ENCODE data around the gene LIF.

LIF gene

DNA sequence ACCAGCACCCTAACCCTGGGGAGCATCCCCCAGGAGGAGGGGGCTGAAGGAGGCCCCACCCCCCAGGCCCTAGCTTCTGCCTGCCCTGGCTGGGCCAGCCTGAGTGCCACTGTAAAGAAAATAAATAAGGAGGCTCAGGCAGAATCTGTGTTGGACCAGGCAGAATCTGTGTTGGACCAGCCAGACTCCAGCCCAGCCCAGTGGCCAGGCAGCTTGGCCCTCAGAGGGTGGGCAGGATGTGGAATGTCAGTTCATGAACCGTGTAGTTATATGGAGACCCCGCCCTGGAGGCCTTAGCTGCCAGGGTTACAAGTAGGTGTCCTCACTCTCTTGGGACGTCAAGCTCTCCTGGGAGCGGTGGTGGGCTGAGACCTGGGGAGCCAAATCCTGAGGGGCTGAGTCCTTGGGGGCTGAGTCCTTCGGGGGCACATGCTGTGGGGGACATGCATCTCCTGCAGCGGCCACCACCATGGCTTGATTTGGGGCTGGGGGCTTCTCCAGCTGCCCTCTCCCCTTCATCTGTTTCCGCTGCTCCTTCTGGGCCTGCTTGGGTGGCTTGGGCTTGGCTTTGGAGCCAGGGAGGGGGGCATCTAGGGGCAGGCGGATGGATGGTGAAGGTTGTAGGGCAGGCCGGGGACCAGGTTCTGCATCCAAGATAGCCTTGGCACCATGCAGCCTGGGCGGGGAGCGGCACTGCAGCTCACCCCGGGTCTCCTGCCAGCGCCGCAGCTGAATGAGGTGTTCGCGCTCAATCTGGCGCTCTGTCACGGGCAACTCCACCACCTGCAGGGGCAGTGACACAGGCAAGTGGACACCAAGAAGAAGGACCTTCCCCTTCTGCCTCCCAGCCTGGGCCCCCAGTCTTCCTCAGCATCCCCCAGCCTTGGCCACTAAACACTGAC is 45.8 kb upstream of the LIF start:
- TF ChIP-seq, protein P1, sequence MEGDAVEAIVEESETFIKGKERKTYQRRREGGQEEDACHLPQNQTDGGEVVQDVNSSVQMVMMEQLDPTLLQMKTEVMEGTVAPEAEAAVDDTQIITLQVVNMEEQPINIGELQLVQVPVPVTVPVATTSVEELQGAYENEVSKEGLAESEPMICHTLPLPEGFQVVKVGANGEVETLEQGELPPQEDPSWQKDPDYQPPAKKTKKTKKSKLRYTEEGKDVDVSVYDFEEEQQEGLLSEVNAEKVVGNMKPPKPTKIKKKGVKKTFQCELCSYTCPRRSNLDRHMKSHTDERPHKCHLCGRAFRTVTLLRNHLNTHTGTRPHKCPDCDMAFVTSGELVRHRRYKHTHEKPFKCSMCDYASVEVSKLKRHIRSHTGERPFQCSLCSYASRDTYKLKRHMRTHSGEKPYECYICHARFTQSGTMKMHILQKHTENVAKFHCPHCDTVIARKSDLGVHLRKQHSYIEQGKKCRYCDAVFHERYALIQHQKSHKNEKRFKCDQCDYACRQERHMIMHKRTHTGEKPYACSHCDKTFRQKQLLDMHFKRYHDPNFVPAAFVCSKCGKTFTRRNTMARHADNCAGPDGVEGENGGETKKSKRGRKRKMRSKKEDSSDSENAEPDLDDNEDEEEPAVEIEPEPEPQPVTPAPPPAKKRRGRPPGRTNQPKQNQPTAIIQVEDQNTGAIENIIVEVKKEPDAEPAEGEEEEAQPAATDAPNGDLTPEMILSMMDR (IDR thresholded peaks at IDR 0.05; ENCODE audit: insufficient read depth, low read depth, low read length, missing control alignments): no peak
- DNase-seq (ENCODE audit: low read depth): no peak

DNA sequence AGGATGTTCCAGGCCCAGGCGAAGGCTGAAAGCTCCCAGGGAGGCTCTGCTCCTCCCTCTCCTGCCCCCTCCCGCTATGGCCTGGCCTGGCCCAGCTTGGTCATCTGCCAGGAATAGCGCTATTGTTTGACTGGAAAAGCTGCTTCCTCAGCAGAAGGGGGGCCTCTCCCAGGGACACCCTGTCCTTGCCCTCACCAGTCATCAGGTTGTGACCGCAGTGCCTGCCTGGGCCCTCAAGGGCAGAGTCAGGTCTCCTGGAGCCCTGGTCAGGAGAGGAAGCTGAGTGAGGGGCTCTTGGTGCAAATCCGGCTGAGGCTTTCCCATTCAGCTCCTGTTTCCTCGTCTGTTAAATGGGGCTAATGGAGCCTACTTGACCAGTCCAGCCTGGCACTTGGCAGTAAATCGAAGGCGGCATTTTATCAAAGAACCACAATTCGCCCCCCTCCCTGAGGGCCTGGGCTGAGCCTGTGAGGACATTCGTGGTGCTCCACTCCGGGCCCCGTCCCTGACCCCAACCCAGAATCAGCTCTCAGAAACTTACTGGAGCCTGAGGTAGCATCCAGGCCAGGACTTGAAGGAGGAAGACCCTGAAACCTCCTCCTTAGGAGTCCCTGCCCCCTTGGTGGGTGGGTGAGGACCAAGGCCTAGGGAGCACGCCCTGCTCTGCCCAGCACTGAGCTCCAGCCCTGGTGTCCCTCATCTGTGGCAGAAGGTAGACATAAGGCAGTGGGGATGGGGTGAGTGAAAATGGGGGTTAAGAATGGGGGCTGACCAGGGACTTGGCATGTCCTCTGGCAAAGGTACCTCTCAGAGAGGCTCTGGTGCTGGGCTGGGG is 44.7 kb upstream of the LIF start:
- no peak for DNase-seq (ENCODE audit: low read depth)
- TF ChIP-seq, protein P1 (IDR thresholded peaks at IDR 0.05; ENCODE audit: insufficient read depth, low read depth, low read length, missing control alignments): no peak
- no peak overlapping the region for H3K4me3 ChIP-seq (ENCODE audit: low read depth, low read length)

More for the DNA sequence above, 45.8 kb upstream of the LIF start:
- no peak overlapping the region for H3K4me3 ChIP-seq (ENCODE audit: low read depth, low read length)

DNA sequence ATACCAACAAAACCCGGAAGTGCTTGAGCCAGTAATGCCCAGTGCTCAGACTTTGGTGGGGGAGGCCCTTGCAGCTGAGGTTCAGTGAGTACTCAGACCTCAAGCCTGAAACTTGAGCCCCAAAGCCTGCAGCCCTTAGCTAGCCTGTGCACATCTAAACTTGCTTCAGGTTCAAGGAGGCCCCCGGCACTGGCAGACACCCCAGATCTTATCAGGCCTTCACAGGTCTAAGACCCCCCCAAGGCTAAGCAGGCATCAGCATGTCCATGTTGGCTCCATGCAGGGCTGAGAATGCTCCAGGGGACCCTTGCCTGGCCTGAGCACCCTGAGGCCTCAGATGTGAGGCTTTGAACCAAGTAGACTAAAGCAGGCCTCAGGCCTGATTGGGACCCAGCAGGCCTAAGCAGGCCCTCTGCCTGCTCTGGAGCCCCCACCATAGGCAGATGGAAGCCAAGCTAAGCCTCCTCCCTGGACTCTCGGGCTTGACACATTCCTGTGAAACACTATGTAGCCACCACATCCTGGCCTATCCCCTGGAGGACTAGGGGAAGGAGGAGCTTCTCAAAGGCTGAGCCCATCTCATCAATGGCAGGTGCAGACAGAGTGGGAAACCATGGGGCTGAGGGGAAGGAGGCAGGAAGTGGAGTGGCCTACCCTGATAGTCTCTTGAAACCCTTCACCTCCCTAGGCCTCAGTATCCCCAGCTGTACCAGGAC is 43.9 kb upstream of the LIF start:
- peak; percentile 69 for DNase-seq (ENCODE audit: low read depth)
- peak overlapping the region; percentile 73 for H3K4me3 ChIP-seq (ENCODE audit: low read depth, low read length)
- TF ChIP-seq, protein P1 (IDR thresholded peaks at IDR 0.05; ENCODE audit: insufficient read depth, low read depth, low read length, missing control alignments): no peak

DNA sequence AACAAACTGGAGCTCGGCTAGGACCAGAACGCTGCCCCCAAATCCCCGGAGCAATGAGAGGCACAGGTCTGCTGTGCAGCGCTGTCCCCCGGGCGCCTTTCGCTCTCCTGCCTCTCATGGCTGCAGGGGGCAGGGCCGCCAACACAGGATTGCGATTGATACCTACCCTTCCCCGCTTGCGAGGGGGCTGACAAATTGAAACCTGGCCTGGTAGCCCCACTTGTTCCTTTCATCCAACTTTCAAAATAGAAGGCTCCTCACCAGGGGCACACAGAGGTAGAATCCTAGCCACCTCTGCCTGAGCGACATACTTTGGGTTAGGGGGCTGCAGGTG is 43.4 kb upstream of the LIF start:
- no peak for DNase-seq (ENCODE audit: low read depth)
- TF ChIP-seq, protein P1 (IDR thresholded peaks at IDR 0.05; ENCODE audit: insufficient read depth, low read depth, low read length, missing control alignments): no peak
- peak overlapping the region; percentile 73 for H3K4me3 ChIP-seq (ENCODE audit: low read depth, low read length)

DNA sequence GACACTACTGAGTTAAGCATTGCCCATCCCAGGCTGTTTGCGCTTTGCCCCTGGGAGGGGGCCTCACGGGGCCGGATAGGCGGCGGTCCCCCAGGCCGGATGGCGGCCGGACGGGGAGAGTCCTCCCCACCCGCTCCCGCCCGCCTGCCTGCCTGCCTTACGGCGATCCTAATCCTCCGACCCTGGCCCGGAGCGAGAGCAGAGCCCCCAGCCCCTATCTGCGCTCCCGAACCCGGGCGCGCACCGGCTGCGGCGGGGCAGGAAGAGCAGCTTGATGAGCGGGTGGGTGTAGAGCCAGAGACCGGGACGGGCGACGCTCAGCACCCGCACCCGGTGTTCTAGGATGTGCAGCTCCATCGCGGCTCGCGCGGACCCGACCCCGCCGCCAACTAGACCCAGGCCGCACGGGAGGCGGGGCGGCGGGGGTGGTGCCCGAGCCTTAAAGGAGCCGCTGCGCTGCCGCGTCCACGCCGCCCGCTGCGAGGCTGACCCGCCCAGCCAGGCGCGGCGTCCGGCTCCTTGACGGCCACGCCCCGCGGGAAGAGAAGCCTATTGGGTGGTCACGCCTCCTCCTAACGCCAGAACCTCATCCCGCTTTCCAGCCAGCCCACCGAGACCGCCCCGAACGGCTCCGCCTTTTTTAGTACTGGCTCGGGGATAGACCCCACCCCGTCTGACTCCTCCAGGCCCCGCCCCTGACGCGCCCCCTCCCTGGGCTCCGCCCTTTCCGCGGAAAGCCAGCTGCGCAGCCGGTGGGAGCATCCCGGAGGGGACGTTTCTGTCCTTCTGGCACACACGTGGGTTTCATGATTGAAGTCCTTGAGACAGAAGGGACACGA is 42.8 kb upstream of the LIF start, which contains the start of gene CASTOR1:
Gene CASTOR1, minus strand, starts transcription at position 365 of the 839 bp plus-strand sequence. Its CDS starts 8 bp downstream, at position 357.
- peak; percentile 95 for DNase-seq (ENCODE audit: low read depth)
- peak within 1 kb of the TSS; percentile 73 for H3K4me3 ChIP-seq (ENCODE audit: low read depth, low read length)
- TF ChIP-seq, protein P1 (IDR thresholded peaks at IDR 0.05; ENCODE audit: insufficient read depth, low read depth, low read length, missing control alignments): no peak
